Nephron progenitor cell (in vitro differentiated cells): ENCODE measurements around the gene UQCC3.
A peak's percentile ranks its signal among the peaks of the same experiment; 100 is the strongest.

ENCODE experiments used
- DNase-seq: peaks from one replicate; pipeline ENCODE4 v3.0.0; 2021
- H3K27ac Mint-ChIP-seq: 2 replicates; pipeline ENCODE4 v1.8.0; 2021; ENCODE audit warnings: mild to moderate bottlenecking, moderate library complexity, mixed read lengths
- H3K27me3 Mint-ChIP-seq: 2 replicates; pipeline ENCODE4 v1.8.0; 2021; ENCODE audit warnings: mild to moderate bottlenecking, low read depth, mixed read lengths; ENCODE audit not compliant: poor library complexity
- H3K36me3 Mint-ChIP-seq: 2 replicates; pipeline ENCODE4 v1.8.0; 2021; ENCODE audit warnings: low read depth, mixed read lengths
- H3K4me1 Mint-ChIP-seq: 2 replicates; pipeline ENCODE4 v1.8.0; 2021; ENCODE audit warnings: mixed read lengths
- H3K4me3 Mint-ChIP-seq: 2 replicates; pipeline ENCODE4 v1.8.0; 2021; ENCODE audit warnings: mild to moderate bottlenecking, moderate library complexity, mixed read lengths
- H3K9me3 Mint-ChIP-seq: 2 replicates; pipeline ENCODE4 v1.8.0; 2021; ENCODE audit warnings: mild to moderate bottlenecking, moderate library complexity, mixed read lengths
- TF ChIP-seq, protein P1 (sequence below): fragments of 200-600 bp; sonication (generic); IDR thresholded peaks from 2 replicates; pipeline ENCODE4 v1.5.0; 2021; ENCODE audit warnings: antibody characterized with exemption

UQCC3 gene

GRCh38 chr11:62645671-62645945 lies 25.9 kb upstream of the UQCC3 start:
- H3K27me3 Mint-ChIP-seq = peaks cover 6% of the 10 kb centered on the region
- H3K4me3 Mint-ChIP-seq = peak overlapping the region; percentile 99
- H3K4me1 Mint-ChIP-seq = peaks cover 29% of the 10 kb centered on the region
- peak overlapping the region; percentile 99 for H3K27ac Mint-ChIP-seq
- peaks cover 29% of the 10 kb centered on the region for H3K36me3 Mint-ChIP-seq
- TF ChIP-seq, protein P1, sequence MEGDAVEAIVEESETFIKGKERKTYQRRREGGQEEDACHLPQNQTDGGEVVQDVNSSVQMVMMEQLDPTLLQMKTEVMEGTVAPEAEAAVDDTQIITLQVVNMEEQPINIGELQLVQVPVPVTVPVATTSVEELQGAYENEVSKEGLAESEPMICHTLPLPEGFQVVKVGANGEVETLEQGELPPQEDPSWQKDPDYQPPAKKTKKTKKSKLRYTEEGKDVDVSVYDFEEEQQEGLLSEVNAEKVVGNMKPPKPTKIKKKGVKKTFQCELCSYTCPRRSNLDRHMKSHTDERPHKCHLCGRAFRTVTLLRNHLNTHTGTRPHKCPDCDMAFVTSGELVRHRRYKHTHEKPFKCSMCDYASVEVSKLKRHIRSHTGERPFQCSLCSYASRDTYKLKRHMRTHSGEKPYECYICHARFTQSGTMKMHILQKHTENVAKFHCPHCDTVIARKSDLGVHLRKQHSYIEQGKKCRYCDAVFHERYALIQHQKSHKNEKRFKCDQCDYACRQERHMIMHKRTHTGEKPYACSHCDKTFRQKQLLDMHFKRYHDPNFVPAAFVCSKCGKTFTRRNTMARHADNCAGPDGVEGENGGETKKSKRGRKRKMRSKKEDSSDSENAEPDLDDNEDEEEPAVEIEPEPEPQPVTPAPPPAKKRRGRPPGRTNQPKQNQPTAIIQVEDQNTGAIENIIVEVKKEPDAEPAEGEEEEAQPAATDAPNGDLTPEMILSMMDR = no peak
- H3K9me3 Mint-ChIP-seq = no peaks in the 10 kb centered on the region
- no peak for DNase-seq

- Mint-ChIP-seq H3K9me3 (no peaks in the 10 kb centered on the region), H3K4me3 (peak within 1 kb of the TSS; percentile 99), H3K27ac (peak within 1 kb of the TSS; percentile 99), H3K27me3 (peaks cover 6% of the 10 kb centered on the region), H3K36me3 (peaks cover 24% of the 10 kb centered on the region), H3K4me1 (peaks cover 25% of the 10 kb centered on the region)
- TF ChIP-seq, protein P1 = no peak
- peak; percentile 99 for DNase-seq
Observed at GRCh38 chr11:62645946-62646824, 25.3 kb upstream of the UQCC3 start, which contains the start of gene GANAB. GANAB (minus strand) TSS chr11:62646613; CDS start chr11:62646599, 14 bp downstream.

GRCh38 chr11:62646825-62647608 lies 24.5 kb upstream of the UQCC3 start:
- Mint-ChIP-seq H3K4me3 (peak overlapping the region; percentile 99), H3K4me1 (peaks cover 29% of the 10 kb centered on the region), H3K27ac (peak overlapping the region; percentile 99), H3K27me3 (peaks cover 4% of the 10 kb centered on the region), H3K36me3 (peaks cover 20% of the 10 kb centered on the region), H3K9me3 (no peaks in the 10 kb centered on the region)
- DNase-seq = no peak
- TF ChIP-seq, protein P1 = no peak

DNA sequence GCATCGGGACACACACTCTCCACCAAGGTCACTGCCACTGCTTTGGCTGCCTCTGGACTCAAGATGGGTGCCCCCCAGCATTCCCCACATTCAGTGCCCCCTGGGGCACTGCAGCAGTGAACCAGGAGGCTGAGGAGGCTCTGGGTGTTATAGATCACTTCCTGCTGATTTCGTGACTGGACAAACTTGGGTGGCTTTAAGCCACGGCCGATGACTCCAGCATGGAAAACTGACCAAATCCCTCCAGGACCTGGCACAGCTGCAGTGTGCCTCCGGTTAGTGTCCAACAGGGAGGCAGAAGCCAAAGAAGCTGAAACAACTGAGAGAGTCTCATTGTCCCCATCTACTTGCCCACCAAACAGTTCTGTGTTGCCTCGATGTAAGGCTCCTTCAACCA lies 23.9 kb upstream of the UQCC3 start:
- Mint-ChIP-seq H3K4me3 (no peak overlapping the region), H3K4me1 (peaks cover 35% of the 10 kb centered on the region), H3K36me3 (peaks cover 20% of the 10 kb centered on the region), H3K9me3 (no peaks in the 10 kb centered on the region), H3K27me3 (peaks cover 4% of the 10 kb centered on the region), H3K27ac (peak overlapping the region; percentile 32)
- TF ChIP-seq, protein P1 = no peak
- DNase-seq = no peak

DNA sequence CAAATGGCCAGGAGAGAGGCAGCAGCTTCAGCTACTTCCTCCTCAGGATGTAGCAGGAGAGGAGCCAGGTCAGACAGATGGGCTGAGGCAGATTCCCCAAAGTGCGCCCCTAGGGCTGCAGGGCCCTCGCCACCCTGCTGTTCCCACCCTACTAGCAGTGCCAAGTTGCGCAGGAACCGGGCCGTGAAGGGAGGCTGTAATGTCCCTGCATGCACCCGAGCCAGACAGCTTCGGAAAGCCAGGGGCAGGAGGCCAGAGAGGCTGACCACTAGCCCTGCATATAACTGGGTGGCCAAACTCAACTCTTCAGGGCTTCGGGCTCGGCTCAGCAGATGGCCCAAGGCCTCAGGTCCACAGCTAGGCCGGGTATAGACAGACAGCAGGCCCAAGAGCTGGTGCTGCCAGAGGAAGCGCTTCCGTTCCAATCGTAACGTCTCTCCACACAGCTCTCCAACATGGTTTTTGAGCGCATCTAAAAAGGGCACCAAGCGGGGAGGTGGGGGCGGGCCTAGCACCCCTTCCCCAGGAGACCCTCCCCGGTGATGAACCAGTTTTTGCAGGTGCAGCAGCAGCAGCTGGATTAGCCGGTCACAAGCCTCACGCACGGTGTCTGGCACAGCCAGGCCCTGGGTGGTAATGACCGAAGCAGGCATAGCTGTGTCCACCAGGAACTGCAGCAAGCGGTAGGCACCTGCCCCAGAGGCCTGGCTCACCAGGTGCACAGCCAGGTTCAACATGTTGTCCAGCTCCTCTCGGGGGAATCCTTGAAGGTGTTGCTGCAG lies 23.1 kb upstream of the UQCC3 start:
- H3K4me3 Mint-ChIP-seq = no peak overlapping the region
- peaks cover 20% of the 10 kb centered on the region for H3K36me3 Mint-ChIP-seq
- peaks cover 38% of the 10 kb centered on the region for H3K4me1 Mint-ChIP-seq
- H3K27ac Mint-ChIP-seq = no peak overlapping the region
- no peaks in the 10 kb centered on the region for H3K9me3 Mint-ChIP-seq
- TF ChIP-seq, protein P1 = no peak
- no peak for DNase-seq
- peaks cover 4% of the 10 kb centered on the region for H3K27me3 Mint-ChIP-seq
